Esophagus muscularis mucosa (tissue), 2 donors: ENCODE data around the gene ATOH1.

ENCODE experiments used
- EP300 ChIP-seq: sonication (generic); formaldehyde crosslinking; IDR thresholded peaks from one replicate; pipeline ENCODE4 v1.6.1; 2017; ENCODE audit warnings: antibody characterized with exemption
- POLR2A ChIP-seq: fragments of 450-650 bp; IDR thresholded peaks from one replicate; pipeline ENCODE4 v1.6.1; 2017; ENCODE audit warnings: antibody characterized with exemption, moderate library complexity, mild to moderate bottlenecking, low read depth

DNA sequence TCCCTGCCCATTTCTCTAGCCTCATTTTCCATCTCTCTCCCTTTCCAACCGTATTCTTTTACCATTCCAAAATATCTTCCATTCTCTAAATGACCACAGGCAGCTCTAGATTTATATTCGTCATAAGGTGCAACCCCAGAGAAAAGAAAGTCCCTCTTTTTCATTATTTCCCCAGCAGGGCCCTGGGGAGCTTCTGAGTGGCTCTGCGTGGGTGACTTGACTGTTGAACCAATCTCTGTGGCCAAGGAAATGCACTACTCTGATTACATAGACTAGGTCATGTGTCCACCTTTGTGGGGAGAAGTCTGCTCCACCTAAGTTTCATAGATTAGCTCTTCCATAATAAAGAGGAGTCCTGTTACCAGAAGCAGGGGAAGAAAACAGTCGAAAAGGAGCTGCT is 51.4 kb downstream of the ATOH1 start:
- TF ChIP-seq POLR2A (no peak), EP300 (no peak)
